Measurements from ENCODE around the gene HSPB2.
"Not testable (repeated sequence)": the region's sequence is repeated elsewhere in the genome, so short reads cannot be mapped to it uniquely, and the experiment has no call there.

HSPB2 gene

GRCh38 chr11:111912535-111912934 lies at the start of gene HSPB2:
Gene HSPB2 (plus strand): TSS chr11:111912734. CDS start chr11:111912830, 96 bp downstream.
- no peak for DNase-seq (ENCODE audit: low read depth in 2 of 2)

GRCh38 chr11:111870113-111870512 lies 42.4 kb upstream of the HSPB2 start:
- no peak for DNase-seq (ENCODE audit: low read depth in 2 of 2)

- no peak for DNase-seq (ENCODE audit: low read depth in 2 of 2)
Observed at GRCh38 chr11:111870522-111870885, 42.0 kb upstream of the HSPB2 start.

GRCh38 chr11:111870886-111871692 lies 41.4 kb upstream of the HSPB2 start, which contains the start of gene ALG9:
Gene ALG9 (minus strand): TSS chr11:111871581. CDS start chr11:111871482, 99 bp downstream.
- peak; percentile 66 to 94 for DNase-seq (ENCODE audit: low read depth in 2 of 2)

GRCh38 chr11:111871693-111872161 lies 40.8 kb upstream of the HSPB2 start:
- no peak for DNase-seq (ENCODE audit: low read depth in 2 of 2)

GRCh38 chr11:111878385-111878848 lies 34.1 kb upstream of the HSPB2 start:
- DNase-seq (ENCODE audit: low read depth in 2 of 2): no peak

- peak; percentile 82 to 84 for DNase-seq (ENCODE audit: low read depth in 2 of 2)
Observed at GRCh38 chr11:111878849-111879636, 33.5 kb upstream of the HSPB2 start, which contains the start of the genes CFAP68 and FDXACB1. Gene CFAP68 (plus strand): TSS chr11:111879541. CDS start chr11:111879561, 20 bp downstream. Gene FDXACB1 (minus strand): TSS chr11:111879165. CDS start chr11:111879132, 33 bp downstream.

GRCh38 chr11:111879637-111879960 lies 32.9 kb upstream of the HSPB2 start:
- DNase-seq (ENCODE audit: low read depth in 2 of 2): no peak

GRCh38 chr11:111882202-111882601 lies 30.3 kb upstream of the HSPB2 start:
- no peak for DNase-seq (ENCODE audit: low read depth in 2 of 2)

GRCh38 chr11:111885053-111885452 lies 27.5 kb upstream of the HSPB2 start:
- not testable (repeated sequence) for DNase-seq (ENCODE audit: low read depth in 2 of 2)

GRCh38 chr11:111886032-111886431 lies 26.5 kb upstream of the HSPB2 start:
- no peak for DNase-seq (ENCODE audit: low read depth in 2 of 2)

GRCh38 chr11:111886844-111887243 lies 25.7 kb upstream of the HSPB2 start:
- DNase-seq (ENCODE audit: low read depth in 2 of 2): no peak

- DNase-seq (ENCODE audit: low read depth in 2 of 2): no peak
Observed at GRCh38 chr11:111905411-111905810, 7.1 kb upstream of the HSPB2 start.

- DNase-seq (ENCODE audit: low read depth in 2 of 2): no peak
Observed at GRCh38 chr11:111906680-111907079, 5.9 kb upstream of the HSPB2 start.

- no peak for DNase-seq (ENCODE audit: low read depth in 2 of 2)
Observed at GRCh38 chr11:111908639-111909305, 3.8 kb upstream of the HSPB2 start.

GRCh38 chr11:111909378-111909777 lies 3.2 kb upstream of the HSPB2 start:
- DNase-seq (ENCODE audit: low read depth in 2 of 2): no peak

GRCh38 chr11:111910676-111911562 lies 1.6 kb upstream of the HSPB2 start:
- DNase-seq (ENCODE audit: low read depth in 2 of 2): no peak

GRCh38 chr11:111911563-111912401 lies 752 bp upstream of the HSPB2 start, which contains the start of gene CRYAB:
Gene CRYAB (minus strand): TSS chr11:111911770. CDS start chr11:111911724, 46 bp downstream.
- no peak for DNase-seq (ENCODE audit: low read depth in 2 of 2)

GRCh38 chr11:111913031-111913861 lies 712 bp downstream of the HSPB2 start:
- DNase-seq (ENCODE audit: low read depth in 2 of 2): no peak

All from stimulated activated CD4-positive, alpha-beta T cell treated with anti-CD3 and anti-CD28 coated beads, Interleukin-1b, Interleukin-23, amount 100 ng/mL, for 1 hour (primary cell).